HepG2 (cell line): ENCODE measurements around the gene CNNM1. TPM values are rescaled to one million over a fixed set of nuclear protein-coding genes. Genes with fewer than 3 reads are reported as not detected.

Experiments
- ATAC-seq: fragments of 200-7000 bp; cut with Tn5 transposase; 3 replicates; pipeline ENCODE4 v1.9.1; 2020; ENCODE audit warnings: mild to moderate bottlenecking, moderate library complexity
- BruUV-seq: library from RNA; stranded (reverse); fragments of 400-500 nt; replicated peaks from 2 replicates; lab custom pipeline; 2021; lab: Mats Ljungman, UMichigan
- CTCF ChIA-PET: fragments of 300-600 bp; formaldehyde crosslinking; extraction: SDS; loops from one replicate; lab custom pipeline; 2021; ENCODE audit warnings: low total read pairs, inconsistent platforms, low intra/inter-chr PET ratio; lab: Yijun Ruan, JAX
- POLR2A ChIA-PET: fragments of 350-600 bp; sonication (Branson Sonifier 250); formaldehyde crosslinking; loops from one replicate; lab custom pipeline; 2020; ENCODE audit warnings: antibody characterized with exemption, inconsistent platforms; lab: Yijun Ruan, JAX
- DNase-seq: peaks from one replicate; pipeline ENCODE4 v3.0.0-alpha.2; 2015; ENCODE audit warnings: low spot score
- FAIRE-seq: peaks from 3 replicates; lab custom pipeline; 2011; peaks lifted over from hg19 to GRCh38; lab: Jason Lieb, UNC
- H2AFZ ChIP-seq: one replicate; pipeline ENCODE4 v1.6.1; 2011; ENCODE audit warnings: low read length, inconsistent platforms
- H3K27ac ChIP-seq: fragments of 300-600 bp; 3 replicates; pipeline ENCODE4 v1.8.0; 2011; ENCODE audit warnings: mixed run types, mild to moderate bottlenecking, mixed read lengths, low read length, inconsistent platforms; ENCODE audit not compliant: insufficient read depth; ENCODE audit errors: extremely low read length
- H3K27me3 ChIP-seq, 2 experiments: fragments of 200-600 bp in 1 of 2; 2 replicates in 1 of 2; 3 replicates in 1 of 2; pipeline versions ENCODE4 v1.6.0 to v1.8.0; 2011; ENCODE audit warnings: low read length in 2 of 2, mild to moderate bottlenecking in 2 of 2, moderate library complexity in 2 of 2, inconsistent platforms in 1 of 2; ENCODE audit not compliant: insufficient read depth in 2 of 2, control insufficient read depth in 1 of 2
- H3K36me3 ChIP-seq, 2 experiments: fragments of 200-600 bp in 1 of 2; replicated peaks in 1 of 2; 2 replicates in 1 of 2; 3 replicates in 1 of 2; pipeline versions ENCODE4 v1.5.1 to v1.8.0; 2011; ENCODE audit warnings: low read length in 2 of 2, inconsistent platforms in 1 of 2; ENCODE audit not compliant: insufficient read depth in 2 of 2, control insufficient read depth in 1 of 2
- H3K4me1 ChIP-seq: 2 replicates; pipeline ENCODE4 v1.5.1; 2012; ENCODE audit warnings: low read length, inconsistent platforms; ENCODE audit not compliant: insufficient read depth
- H3K4me2 ChIP-seq: 2 replicates; pipeline ENCODE4 v1.6.0; 2011; ENCODE audit warnings: low read depth, low read length, inconsistent platforms
- H3K4me3 ChIP-seq, 3 experiments: fragments of 200-600 bp in 1 of 3; sonication (generic), shearing (Covaris generic) in 1 of 3; replicated peaks in 1 of 3; 2 replicates each; pipeline ENCODE4 v1.5.1; 2011 to 2016; ENCODE audit warnings: low read length in 3 of 3, inconsistent platforms in 2 of 3, low read depth in 2 of 3, mild to moderate bottlenecking in 2 of 3, control low read depth in 1 of 3, mixed read lengths in 1 of 3; ENCODE audit not compliant: insufficient read depth in 1 of 3
- H3K79me2 ChIP-seq: one replicate; pipeline ENCODE4 v1.6.1; 2011; ENCODE audit warnings: low read length, inconsistent platforms; ENCODE audit not compliant: insufficient read depth
- H3K9ac ChIP-seq: 2 replicates; pipeline ENCODE4 v1.6.0; 2011; ENCODE audit warnings: mild to moderate bottlenecking, low read depth, low read length, inconsistent platforms; ENCODE audit not compliant: insufficient read depth
- H3K9me3 ChIP-seq: 2 replicates; pipeline ENCODE4 v1.5.1; 2012; ENCODE audit warnings: mild to moderate bottlenecking, low read length
- H4K20me1 ChIP-seq: 2 replicates; pipeline ENCODE4 v1.6.0; 2011; ENCODE audit warnings: inconsistent platforms, mild to moderate bottlenecking, low read length, moderate library complexity; ENCODE audit not compliant: insufficient read depth
- CREM ChIP-seq, 2 experiments: sonication (generic) in 1 of 2; formaldehyde crosslinking in 1 of 2; IDR thresholded peaks; 2 replicates each; pipeline versions ENCODE4 v1.4.0 to v1.6.1; 2016 to 2020; ENCODE audit warnings: antibody characterized with exemption in 1 of 2, mild to moderate bottlenecking in 1 of 2, missing genetic modification reagents in 1 of 2
- DR1 ChIP-seq: sonication (generic); formaldehyde crosslinking; IDR thresholded peaks from 2 replicates; pipeline ENCODE4 v1.8.0; 2021; ENCODE audit warnings: mild to moderate bottlenecking, missing genetic modification reagents, inconsistent platforms
- POLR2A ChIP-seq, 2 experiments: IDR thresholded peaks; 2 replicates each; pipeline ENCODE4 v1.6.1; 2011; ENCODE audit warnings: low read depth in 2 of 2, low read length in 2 of 2, mild to moderate bottlenecking in 1 of 2, moderate library complexity in 1 of 2; ENCODE audit not compliant: insufficient read depth in 1 of 2
- RFX1 ChIP-seq: fragments of 450-650 bp; IDR thresholded peaks from 2 replicates; pipeline ENCODE4 v1.6.1; 2017
- SNAPC2 ChIP-seq: sonication (generic); formaldehyde crosslinking; IDR thresholded peaks from 2 replicates; pipeline ENCODE4 v1.8.1; 2022; ENCODE audit warnings: mild to moderate bottlenecking, missing genetic modification reagents
- TARDBP ChIP-seq: sonication (generic); formaldehyde crosslinking; IDR thresholded peaks from 2 replicates; pipeline ENCODE4 v1.8.0; 2022; ENCODE audit warnings: mild to moderate bottlenecking, missing genetic modification reagents
- THYN1 ChIP-seq: sonication (generic); formaldehyde crosslinking; IDR thresholded peaks from 2 replicates; pipeline ENCODE4 v1.8.1; 2023; ENCODE audit warnings: low read depth, mild to moderate bottlenecking, moderate library complexity, missing genetic modification reagents, borderline replicate concordance
- ZNF12 ChIP-seq: sonication (generic); formaldehyde crosslinking; IDR thresholded peaks from 2 replicates; pipeline ENCODE4 v1.5.0; 2020; ENCODE audit warnings: missing genetic modification reagents
- ZNF354B ChIP-seq: sonication (generic); formaldehyde crosslinking; IDR thresholded peaks from 2 replicates; pipeline ENCODE4 v1.8.0; 2022; ENCODE audit warnings: mild to moderate bottlenecking, missing genetic modification reagents
- ZNF468 ChIP-seq: sonication (generic); formaldehyde crosslinking; IDR thresholded peaks from 2 replicates; pipeline ENCODE4 v1.8.0; 2022; ENCODE audit warnings: mild to moderate bottlenecking, moderate library complexity, missing genetic modification reagents
- ZSCAN20 ChIP-seq: sonication (generic); formaldehyde crosslinking; IDR thresholded peaks from 2 replicates; pipeline ENCODE4 v1.4.0; 2020; ENCODE audit warnings: missing genetic modification reagents, mild to moderate bottlenecking, borderline replicate concordance
- WGBS: methylation state at CpG from one replicate; pipeline ENCODE4 v1.1.6; 2017; ENCODE audit warnings: low lambda C conversion rate; 5-methylcytosine and 5-hydroxymethylcytosine counted together
- in situ Hi-C: cut with HindIII; loops from 2 replicates; pipeline ENCODE4 v1.10.0; 2017; ENCODE audit warnings: low pct_unique_long_range_greater_than_20kb; ENCODE audit not compliant: extremely low pct_ligation_motif_present
- intact Hi-C: fragments of 100-400 bp; cut with micrococcal nuclease; formaldehyde crosslinking; loops from one replicate; pipeline ENCODE4 v1.10.0; 2022; ENCODE audit not compliant: unreplicated experiment
- polyA plus RNA-seq, 8 experiments: library from polyadenylated mRNA; depleted of rRNA in 3 of 8; stranded (reverse) in 7 of 8; unstranded in 1 of 8; fragments of >200 nt; fragmentation: Illumina TruSeq in 4 of 8; extraction: Trizol in 4 of 8; gene quantifications; 2 replicates each; pipeline versions ENCODE4 v1.2.1 to v1.2.3, GENCODE V29; 2011 to 2016; ENCODE audit warnings: low read depth in 4 of 8, missing spikeins in 1 of 8, mixed read lengths in 1 of 8; ENCODE audit not compliant: insufficient read depth in 1 of 8
- total RNA-seq, 5 experiments: library from RNA; depleted of rRNA; stranded (reverse); fragments of >200 nt; fragmentation: Illumina TruSeq; extraction: Trizol; gene quantifications; 2 replicates each; pipeline ENCODE4 v1.2.3, GENCODE V29; 2016; ENCODE audit warnings: low read depth in 1 of 5
- TF ChIP-seq, protein P1 (sequence below): sonication (generic); formaldehyde crosslinking; IDR thresholded peaks from 2 replicates; pipeline ENCODE4 v1.4.0; 2020; ENCODE audit warnings: missing genetic modification reagents, mild to moderate bottlenecking, borderline replicate concordance
- TF ChIP-seq, protein P2 (sequence below): sonication (generic); formaldehyde crosslinking; IDR thresholded peaks from 2 replicates; pipeline ENCODE4 v1.8.0; 2022; ENCODE audit warnings: missing genetic modification reagents, low read depth, mild to moderate bottlenecking, borderline replicate concordance
- TF ChIP-seq, protein P3 (sequence below): sonication (generic); formaldehyde crosslinking; IDR thresholded peaks from 2 replicates; pipeline ENCODE4 v1.5.1; 2020; ENCODE audit warnings: mild to moderate bottlenecking, missing genetic modification reagents, moderate library complexity

CNNM1 gene
- total and polyA plus RNA-seq, 2 of the 13 experiments (the other 11 are each of a cell fraction or from before 2014, with no cell fraction given): 4.3 to 9.6 TPM

DNA sequence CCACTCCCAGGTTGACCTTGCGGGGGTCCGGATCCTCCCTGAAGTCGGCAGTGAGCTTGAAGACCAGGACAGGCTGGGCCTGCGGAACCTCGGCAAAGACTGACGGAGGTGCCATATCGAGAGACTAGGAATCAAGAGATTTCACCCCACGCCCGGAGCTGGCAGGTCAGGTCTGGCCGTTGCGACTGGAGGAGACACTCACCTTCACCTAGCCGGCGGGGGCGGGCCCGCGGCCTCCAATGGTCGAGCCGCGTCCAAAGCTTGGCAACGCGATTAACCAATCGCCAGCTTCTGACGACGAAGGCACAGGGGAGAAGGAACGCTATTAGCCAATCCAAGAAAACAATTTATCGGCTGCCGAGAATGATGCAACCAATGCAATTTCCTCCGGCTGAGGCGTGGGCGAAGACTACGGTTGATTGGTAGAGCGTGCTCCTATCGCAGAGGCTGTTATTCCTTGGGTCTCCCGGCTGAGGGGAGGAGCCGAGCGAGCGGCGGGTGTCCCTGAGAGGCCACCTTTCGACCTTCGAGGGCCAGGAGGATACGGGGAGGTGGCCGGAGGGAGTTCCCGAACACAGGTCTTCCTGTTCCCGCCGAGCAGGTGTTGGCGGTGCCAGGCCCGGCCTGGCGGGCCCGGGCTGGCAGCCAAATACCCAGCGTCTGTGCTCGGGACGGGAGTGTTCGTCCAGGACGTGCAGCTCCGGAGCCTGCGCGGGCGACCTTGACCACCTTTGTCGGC, 101.5 kb downstream of the CNNM1 start, which contains the start of gene GOT1 (continued):
- peak; percentile 80 to 92 for TF ChIP-seq POLR2A (IDR thresholded peaks at IDR 0.05; ENCODE audit: insufficient read depth in 1 of 2, low read depth in 2 of 2, low read length in 2 of 2)
- TF ChIP-seq, protein P1, sequence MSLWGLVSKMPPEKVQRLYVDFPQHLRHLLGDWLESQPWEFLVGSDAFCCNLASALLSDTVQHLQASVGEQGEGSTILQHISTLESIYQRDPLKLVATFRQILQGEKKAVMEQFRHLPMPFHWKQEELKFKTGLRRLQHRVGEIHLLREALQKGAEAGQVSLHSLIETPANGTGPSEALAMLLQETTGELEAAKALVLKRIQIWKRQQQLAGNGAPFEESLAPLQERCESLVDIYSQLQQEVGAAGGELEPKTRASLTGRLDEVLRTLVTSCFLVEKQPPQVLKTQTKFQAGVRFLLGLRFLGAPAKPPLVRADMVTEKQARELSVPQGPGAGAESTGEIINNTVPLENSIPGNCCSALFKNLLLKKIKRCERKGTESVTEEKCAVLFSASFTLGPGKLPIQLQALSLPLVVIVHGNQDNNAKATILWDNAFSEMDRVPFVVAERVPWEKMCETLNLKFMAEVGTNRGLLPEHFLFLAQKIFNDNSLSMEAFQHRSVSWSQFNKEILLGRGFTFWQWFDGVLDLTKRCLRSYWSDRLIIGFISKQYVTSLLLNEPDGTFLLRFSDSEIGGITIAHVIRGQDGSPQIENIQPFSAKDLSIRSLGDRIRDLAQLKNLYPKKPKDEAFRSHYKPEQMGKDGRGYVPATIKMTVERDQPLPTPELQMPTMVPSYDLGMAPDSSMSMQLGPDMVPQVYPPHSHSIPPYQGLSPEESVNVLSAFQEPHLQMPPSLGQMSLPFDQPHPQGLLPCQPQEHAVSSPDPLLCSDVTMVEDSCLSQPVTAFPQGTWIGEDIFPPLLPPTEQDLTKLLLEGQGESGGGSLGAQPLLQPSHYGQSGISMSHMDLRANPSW (CRISPR knock-in tag): no peak
- TF ChIP-seq ZNF468 (CRISPR knock-in tag): no peak
- TF ChIP-seq RFX1: peak; percentile 50; the same call in 1 of the 2 replicates
- TF ChIP-seq CREM (IDR thresholded peaks at IDR 0.05): peak; percentile 93
- TF ChIP-seq CREM (CRISPR knock-in tag; IDR thresholded peaks at IDR 0.05): no peak

DNA sequence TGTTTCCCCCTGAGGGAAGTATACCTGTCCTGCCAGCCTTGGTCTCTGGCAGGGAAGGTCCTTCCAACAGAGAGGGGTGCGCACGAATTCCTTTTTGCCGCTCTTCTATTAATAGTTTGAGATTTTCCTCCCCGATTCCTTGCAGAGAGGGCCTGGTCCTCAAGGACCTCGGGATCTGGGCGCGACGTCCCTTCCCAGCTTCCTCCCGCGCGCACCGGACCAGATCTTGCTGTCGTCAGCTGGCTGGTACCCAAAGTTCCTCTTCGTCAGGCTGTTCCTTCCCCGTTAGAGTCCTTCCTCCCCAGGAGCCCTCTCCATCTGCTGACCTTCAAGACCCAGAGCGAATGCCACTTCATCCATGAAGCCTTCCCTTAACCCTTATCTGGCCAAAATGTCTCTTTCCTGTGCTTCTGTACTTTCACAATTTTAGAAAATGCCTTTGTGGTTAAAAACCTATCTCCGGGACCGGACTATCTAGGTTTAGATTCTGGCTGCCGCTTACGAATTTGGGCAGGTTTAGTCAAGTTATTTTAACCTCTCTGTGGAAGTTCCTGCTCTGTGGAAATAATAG, 102.1 kb downstream of the CNNM1 start:
- Histone ChIP-seq H3K9ac (peak overlapping the region; percentile 81), H3K9me3 (no peaks in the 10 kb centered on the region), H3K79me2 (peaks cover 52% of the 10 kb centered on the region), H2AFZ (no peak overlapping the region), H3K4me2 (peak overlapping the region; percentile 93), H3K4me3 (peak overlapping the region; percentile 76 to 91 (median 83)), H3K36me3 (peaks cover 2 to 8% of the 10 kb centered on the region in 2 experiments; a peak in 4 of 5 replicates), H3K27ac (peak overlapping the region; percentile 75), H4K20me1 (no peaks in the 10 kb centered on the region; the same call in 1 of the 2 replicates), H3K27me3 (no peaks in the 10 kb centered on the region; a peak in 1 of 5 replicates), H3K4me1 (peaks cover 51% of the 10 kb centered on the region)
- TSS peak; percentile 66 for BruUV-seq
- no peak for FAIRE-seq
- ChIA-PET CTCF (interaction anchor here (3.2 kb wide), 1 partner anchor 39 kb away, joined by 19 read pairs; no protein-coding TSS in a partner anchor), POLR2A (interaction anchor here (0.8 to 2.6 kb wide), 15 partner anchors 11 to 228 kb away, joined by 3 to 43 read pairs (median 6); partner anchors contain the start of genes ENTPD7 and SLC25A28)
- peak; percentile 8 for ATAC-seq
- in situ Hi-C loops: loop anchor here (5.0 kb wide), 2 partner anchors 39 to 181 kb away; no protein-coding TSS in a partner anchor
- intact Hi-C loops: loop anchor here (2.0 kb wide), 1 partner anchor 18 kb away; no protein-coding TSS in a partner anchor
- 1% methylated on average over 18 of the region's 20 CpGs for WGBS
- DNase-seq: no peak
- no peak for TF ChIP-seq ZSCAN20 (CRISPR knock-in tag)
- no peak for TF ChIP-seq ZNF12 (CRISPR knock-in tag)
- no peak for TF ChIP-seq DR1 (CRISPR knock-in tag)
- no peak for TF ChIP-seq THYN1 (CRISPR knock-in tag)
- TF ChIP-seq, protein P2, sequence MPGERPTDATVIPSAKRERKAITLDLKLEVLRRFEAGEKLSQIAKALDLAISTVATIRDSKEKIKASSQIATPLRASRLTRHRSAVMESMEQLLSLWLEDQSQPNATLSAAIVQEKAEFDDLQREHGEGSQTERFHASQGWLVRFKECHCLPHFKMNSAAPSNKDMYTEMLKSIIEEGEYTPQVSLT (CRISPR knock-in tag): no peak
- TF ChIP-seq SNAPC2 (CRISPR knock-in tag): no peak
- TF ChIP-seq, protein P3, sequence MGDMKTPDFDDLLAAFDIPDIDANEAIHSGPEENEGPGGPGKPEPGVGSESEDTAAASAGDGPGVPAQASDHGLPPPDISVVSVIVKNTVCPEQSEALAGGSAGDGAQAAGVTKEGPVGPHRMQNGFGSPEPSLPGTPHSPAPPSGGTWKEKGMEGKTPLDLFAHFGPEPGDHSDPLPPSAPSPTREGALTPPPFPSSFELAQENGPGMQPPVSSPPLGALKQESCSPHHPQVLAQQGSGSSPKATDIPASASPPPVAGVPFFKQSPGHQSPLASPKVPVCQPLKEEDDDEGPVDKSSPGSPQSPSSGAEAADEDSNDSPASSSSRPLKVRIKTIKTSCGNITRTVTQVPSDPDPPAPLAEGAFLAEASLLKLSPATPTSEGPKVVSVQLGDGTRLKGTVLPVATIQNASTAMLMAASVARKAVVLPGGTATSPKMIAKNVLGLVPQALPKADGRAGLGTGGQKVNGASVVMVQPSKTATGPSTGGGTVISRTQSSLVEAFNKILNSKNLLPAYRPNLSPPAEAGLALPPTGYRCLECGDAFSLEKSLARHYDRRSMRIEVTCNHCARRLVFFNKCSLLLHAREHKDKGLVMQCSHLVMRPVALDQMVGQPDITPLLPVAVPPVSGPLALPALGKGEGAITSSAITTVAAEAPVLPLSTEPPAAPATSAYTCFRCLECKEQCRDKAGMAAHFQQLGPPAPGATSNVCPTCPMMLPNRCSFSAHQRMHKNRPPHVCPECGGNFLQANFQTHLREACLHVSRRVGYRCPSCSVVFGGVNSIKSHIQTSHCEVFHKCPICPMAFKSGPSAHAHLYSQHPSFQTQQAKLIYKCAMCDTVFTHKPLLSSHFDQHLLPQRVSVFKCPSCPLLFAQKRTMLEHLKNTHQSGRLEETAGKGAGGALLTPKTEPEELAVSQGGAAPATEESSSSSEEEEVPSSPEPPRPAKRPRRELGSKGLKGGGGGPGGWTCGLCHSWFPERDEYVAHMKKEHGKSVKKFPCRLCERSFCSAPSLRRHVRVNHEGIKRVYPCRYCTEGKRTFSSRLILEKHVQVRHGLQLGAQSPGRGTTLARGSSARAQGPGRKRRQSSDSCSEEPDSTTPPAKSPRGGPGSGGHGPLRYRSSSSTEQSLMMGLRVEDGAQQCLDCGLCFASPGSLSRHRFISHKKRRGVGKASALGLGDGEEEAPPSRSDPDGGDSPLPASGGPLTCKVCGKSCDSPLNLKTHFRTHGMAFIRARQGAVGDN: peak; percentile 78
- TF ChIP-seq TARDBP: peak; percentile 22; the same call in 1 of the 2 replicates
- no peak for TF ChIP-seq ZNF354B (CRISPR knock-in tag)
